Mononuclear cell (primary cell): ENCODE measurements around the gene CGRRF1. TPM values are rescaled to one million over a fixed set of nuclear protein-coding genes. Genes with fewer than 3 reads are reported as not detected.

Source experiments
- H3K27me3 ChIP-seq: 2 replicates; pipeline ENCODE4 v1.6.0; 2011; ENCODE audit warnings: low read length, control low read depth; ENCODE audit not compliant: insufficient read depth
- H3K4me1 ChIP-seq: 2 replicates; pipeline ENCODE4 v1.5.1; 2011; ENCODE audit warnings: mild to moderate bottlenecking, low read length, control low read depth; ENCODE audit not compliant: insufficient read depth
- H3K4me3 ChIP-seq: 2 replicates; pipeline ENCODE4 v1.5.1; 2011; ENCODE audit warnings: mild to moderate bottlenecking, low read length, moderate library complexity
- H3K9me3 ChIP-seq: 2 replicates; pipeline ENCODE4 v1.5.1; 2011; ENCODE audit warnings: low read depth, mild to moderate bottlenecking, control low read depth, low read length
- total RNA-seq: library from RNA; depleted of rRNA; stranded (reverse); fragments of >200 nt; gene quantifications from one replicate; pipeline ENCODE4 v1.2.3, GENCODE V29; 2012

Gene CGRRF1
- total RNA-seq, 1 donor = 36.4 TPM

DNA sequence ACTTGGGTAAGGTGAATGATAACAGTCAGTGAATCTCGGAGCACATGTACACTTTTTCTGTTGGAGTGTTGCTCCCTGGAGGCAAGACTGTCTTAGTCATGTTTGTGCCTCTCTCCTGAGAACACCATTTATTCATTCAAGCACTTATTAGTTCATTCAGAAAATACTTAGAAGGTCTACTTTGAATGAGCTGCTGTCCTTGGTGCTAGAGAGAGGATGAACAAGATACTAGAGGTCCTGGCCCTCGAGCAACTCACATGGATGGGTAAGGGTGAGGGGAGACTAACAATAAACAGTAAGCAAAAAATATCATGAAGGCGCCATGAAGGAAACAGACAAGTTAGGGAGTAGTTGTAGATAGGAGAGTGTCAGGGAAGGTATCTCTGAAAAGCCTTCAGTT is 40.2 kb downstream of the CGRRF1 start:
- no peak overlapping the region for H3K4me3 ChIP-seq

DNA sequence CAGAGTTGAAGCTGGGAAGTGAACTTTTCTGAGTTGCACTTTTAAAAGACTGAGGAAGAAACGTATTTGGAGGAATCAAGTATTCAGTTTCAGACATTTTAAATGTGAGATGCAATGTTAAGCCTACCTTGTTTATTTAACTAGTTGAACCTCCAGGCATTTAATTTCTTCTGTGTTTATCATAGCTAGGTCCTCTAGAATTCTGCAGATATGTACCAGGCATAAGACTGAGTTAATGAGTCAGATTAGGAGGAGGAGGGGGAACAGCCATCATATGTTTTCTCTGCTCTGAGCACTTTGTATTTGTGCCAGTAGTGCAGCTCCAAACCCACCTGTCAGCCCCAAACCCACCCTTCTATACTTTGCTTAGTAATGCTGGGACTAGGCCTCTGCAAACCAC is 40.8 kb downstream of the CGRRF1 start:
- Histone ChIP-seq H3K27me3 (no peaks in the 10 kb centered on the region), H3K4me1 (no peaks in the 10 kb centered on the region), H3K4me3 (no peak overlapping the region), H3K9me3 (no peaks in the 10 kb centered on the region)

More for the DNA sequence above, 40.2 kb downstream of the CGRRF1 start:
- H3K27me3 ChIP-seq = no peaks in the 10 kb centered on the region
- H3K4me1 ChIP-seq = no peaks in the 10 kb centered on the region
- no peaks in the 10 kb centered on the region for H3K9me3 ChIP-seq

DNA sequence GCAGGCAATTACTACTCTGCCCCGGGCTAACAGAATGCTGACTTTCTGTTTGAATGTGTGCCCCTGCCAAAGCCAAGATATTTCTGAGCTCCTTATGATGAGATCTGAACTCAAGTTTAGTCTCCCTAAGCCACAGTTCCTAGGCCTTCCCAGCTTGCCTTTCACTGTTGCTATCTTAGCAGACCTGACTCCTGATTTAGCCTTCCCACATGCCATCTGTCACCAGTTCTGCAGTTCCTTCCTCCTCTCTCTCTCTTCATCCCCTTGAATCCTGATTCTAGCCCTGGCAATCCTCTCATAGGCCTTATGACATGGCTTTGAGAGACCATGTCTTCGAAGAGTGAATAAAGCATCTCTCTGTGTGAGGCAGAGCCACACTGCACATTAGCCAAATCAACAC is 44.7 kb downstream of the CGRRF1 start:
- Histone ChIP-seq H3K9me3 (no peaks in the 10 kb centered on the region), H3K4me1 (no peaks in the 10 kb centered on the region), H3K4me3 (no peak overlapping the region), H3K27me3 (no peaks in the 10 kb centered on the region)

DNA sequence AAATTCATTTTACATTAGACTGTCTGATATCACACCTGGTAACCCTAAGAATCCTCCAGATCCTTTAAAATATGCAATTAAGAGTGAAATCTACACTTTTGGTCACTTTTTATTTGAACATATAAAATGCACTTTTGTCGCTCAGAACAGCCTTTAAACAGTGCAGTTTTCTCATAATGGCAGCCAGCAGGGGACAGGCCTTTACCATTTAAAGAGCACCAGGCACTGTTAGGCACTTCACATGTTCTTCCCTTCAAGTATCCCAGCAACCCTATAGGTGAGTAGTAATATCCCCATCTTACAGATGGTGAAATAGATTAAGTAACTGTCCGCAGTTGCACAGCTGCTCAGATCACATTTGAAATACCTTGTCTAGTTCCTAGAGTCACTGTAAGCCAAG is 45.9 kb downstream of the CGRRF1 start:
- no peaks in the 10 kb centered on the region for H3K4me1 ChIP-seq
- H3K27me3 ChIP-seq = peaks cover 5% of the 10 kb centered on the region
- H3K9me3 ChIP-seq = no peaks in the 10 kb centered on the region
- no peak overlapping the region for H3K4me3 ChIP-seq

DNA sequence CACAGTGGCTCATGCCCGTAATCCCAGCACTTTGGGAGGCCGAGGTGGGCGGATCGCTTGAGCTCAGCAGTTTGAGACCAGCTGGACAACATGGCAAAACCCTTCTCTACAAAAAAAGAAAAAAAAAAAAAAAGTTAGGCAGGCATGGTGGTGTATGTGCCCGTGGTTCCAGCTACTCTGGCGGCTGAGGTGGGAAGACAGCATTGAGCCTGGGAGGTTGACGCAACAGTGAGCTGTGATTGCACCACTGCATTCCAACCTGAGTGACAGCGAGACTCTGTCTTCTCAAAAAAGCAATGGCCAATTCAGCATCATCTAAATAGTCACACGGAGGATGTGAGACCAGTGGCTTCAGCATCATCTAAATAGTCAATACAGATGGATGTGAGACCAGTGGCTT is 46.8 kb downstream of the CGRRF1 start:
- Histone ChIP-seq H3K9me3 (no peaks in the 10 kb centered on the region), H3K27me3 (peaks cover 5% of the 10 kb centered on the region)

DNA sequence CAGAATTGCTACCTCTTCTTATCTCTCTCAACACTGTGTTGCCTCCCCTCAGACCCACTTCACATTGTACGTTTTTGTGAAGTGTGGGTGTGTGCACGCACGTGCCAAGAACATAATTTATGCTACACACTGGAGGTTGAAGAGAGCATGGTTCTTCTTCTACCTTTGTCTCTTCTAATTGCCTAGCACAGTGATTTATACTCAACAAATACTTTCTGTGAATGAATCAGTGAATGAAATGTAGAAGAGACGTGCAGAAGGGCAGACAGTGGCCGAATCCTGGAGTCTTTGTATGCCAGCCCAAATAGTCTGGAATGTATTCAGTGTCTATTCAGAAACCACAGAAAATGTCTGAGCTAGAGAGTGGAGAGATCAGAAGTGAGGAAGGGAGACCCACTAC is 52.6 kb downstream of the CGRRF1 start:
- Histone ChIP-seq H3K27me3 (peaks cover 32% of the 10 kb centered on the region), H3K4me1 (peaks cover 18% of the 10 kb centered on the region), H3K9me3 (no peaks in the 10 kb centered on the region), H3K4me3 (no peak overlapping the region)

More for the DNA sequence above, 46.8 kb downstream of the CGRRF1 start:
- no peak overlapping the region for H3K4me3 ChIP-seq
- H3K4me1 ChIP-seq = no peaks in the 10 kb centered on the region

DNA sequence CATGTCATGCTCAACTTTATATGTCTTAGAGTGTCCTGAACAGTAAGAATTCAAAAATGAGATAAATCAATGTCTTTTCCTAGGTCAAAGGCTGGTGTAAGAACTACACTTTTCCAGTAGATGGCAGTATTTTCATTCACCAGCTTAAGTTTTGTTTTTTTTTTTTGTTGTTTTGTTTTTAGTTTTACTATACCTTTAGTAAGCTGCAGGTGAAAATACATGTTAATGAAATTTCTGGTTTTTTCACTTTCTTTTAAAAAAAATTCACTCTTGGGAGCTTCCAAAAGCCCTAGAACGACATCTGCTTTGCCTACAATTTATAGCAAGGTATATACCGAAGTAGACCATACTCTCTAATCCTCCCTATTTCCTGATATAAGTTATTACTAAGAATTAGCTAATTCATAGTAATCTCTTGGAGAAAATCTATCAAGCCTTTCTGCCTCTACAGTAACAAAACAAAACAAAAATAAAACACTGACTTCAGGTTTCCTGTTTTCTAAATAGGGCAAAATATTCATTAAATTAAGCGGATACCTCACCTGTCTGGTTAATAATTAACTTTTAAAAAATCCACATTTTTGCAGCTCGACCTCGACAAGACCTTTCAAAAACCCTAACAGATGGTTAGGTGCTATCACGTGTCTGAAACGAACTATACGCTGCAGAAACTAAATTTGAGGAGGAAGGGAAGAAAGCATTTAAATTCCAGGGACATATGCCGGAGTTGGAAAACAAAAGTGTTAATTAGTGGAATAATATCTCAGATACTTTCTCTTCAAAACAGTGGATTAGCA is 54.6 kb downstream of the CGRRF1 start:
- no peaks in the 10 kb centered on the region for H3K9me3 ChIP-seq
- H3K4me3 ChIP-seq = no peak overlapping the region
- H3K27me3 ChIP-seq = peaks cover 45% of the 10 kb centered on the region
- H3K4me1 ChIP-seq = peaks cover 32% of the 10 kb centered on the region

DNA sequence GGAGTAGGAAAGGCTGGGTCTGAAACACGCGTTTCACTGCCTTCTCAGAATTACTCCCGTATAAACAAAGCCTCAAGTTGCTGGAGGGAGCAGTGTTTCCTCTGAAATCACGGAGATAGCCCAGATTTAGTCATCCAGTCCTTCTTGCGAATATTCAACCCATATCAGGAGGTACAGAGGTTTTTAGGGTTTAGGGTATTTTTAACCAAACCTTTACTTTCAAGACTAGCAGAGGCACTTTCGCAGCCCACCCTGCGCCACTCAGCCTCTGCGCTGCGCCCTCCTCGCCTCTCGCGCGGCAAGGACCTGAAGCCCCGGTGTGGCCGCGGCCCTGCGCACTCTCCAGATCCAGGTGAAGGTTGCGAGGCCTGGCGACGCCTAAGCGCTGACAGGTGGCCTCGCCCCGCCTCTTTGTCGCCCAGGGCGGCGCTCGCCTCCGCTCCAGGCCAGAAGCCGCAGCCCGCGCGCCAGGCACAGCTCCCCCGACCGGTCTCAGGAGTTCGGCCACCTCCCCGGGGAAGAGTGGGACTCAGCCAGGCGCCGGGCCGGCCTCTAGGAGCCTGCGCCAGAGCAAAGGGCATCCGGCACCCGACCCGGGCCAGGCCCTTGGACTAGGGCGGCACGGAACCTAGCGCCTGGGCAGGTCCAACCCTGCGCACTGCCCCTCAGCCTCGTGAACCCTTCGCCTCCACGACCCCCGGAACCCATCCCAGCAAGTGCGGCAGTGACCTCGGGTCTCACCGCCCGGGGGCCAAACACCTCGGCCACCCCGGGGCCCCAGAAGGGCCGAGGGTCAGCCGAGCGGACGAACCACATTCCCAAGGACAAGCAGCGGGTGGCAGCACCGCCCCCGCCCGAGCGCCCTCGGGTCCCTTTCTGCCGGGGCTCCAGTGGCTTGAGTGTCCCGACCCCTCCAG is 55.4 kb downstream of the CGRRF1 start:
- peak overlapping the region; percentile 49 for H3K4me3 ChIP-seq
- peaks cover 51% of the 10 kb centered on the region for H3K27me3 ChIP-seq
- H3K4me1 ChIP-seq = peaks cover 35% of the 10 kb centered on the region
- H3K9me3 ChIP-seq = no peaks in the 10 kb centered on the region

DNA sequence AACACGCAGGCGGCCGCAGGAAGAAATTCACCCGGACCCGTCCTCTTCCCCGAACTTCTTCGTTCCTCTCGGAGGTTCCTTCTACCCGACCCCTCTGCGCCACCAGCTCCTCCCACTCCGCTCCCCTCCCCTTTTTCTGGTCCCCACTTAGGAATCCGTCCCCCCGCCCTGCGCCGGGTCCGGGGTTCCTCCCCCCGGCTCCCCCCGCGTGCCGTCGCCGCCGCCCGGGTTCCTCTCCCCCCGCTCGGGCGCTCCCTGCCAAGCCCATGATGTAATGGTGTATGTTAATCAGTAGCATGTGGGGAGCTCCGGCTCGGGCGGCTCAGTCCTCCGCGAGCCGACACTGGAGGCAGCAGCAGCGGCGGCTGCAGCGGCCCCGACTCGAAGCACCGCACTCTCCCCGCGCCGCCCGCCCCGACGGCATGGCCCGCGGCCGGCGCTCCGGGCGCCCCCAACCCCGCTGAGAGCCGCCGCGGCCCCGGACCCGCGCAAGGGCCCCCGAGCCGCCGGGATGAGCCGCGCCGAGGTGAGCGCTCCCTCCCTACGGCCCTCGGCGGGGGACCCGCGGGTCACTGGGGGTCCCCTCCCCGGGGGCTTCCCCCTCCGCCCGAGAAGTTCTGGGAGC is 56.2 kb downstream of the CGRRF1 start:
- Histone ChIP-seq H3K27me3 (peaks cover 56% of the 10 kb centered on the region), H3K9me3 (no peaks in the 10 kb centered on the region), H3K4me1 (peaks cover 35% of the 10 kb centered on the region), H3K4me3 (peak overlapping the region; percentile 49)

DNA sequence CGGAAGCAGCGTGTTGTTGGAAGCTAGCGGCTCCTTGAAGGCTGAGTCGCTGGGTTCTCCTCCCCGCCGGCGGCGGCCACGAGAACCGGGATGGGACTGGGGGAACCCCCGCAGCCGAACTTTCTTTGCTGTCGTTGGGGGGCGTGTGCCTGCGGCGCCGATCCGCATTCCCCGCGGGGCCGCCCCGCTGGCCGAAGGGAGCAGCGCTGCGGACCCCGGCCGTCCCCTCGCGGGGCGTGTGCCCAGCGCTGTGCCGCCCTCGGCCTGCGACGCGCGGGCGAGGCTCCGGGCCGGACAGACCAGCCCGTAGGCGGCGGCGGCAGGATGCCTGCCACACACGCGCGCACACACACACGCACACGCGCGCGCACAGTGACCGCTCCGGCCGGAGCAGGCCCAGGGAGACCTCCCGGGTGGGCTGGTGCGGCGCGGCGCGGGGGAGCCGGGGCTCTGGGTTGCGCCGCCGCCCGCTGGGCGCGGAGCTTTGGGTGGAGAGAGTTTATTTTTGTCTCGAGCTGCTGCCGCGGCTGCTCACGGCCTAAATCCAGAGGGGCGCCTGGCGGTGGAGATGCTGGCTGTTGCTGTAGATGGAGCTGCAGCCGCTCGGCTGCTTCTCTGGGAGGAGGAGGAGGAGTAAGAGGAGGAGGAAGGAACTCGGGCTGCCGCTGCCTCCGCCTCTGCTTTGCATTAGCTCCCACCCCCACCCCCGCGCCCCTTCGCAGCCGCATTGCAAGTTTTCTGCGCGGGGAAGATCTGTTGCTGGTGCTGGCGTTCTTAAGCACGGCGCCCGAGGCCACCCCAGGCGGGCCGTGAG is 56.9 kb downstream of the CGRRF1 start, which contains the start of gene SAMD4A:
Gene SAMD4A (plus strand): TSS at position 719 of the 814 bp plus-strand sequence. CDS start 789 bp downstream, outside the sequence.
- H3K9me3 ChIP-seq = no peaks in the 10 kb centered on the region
- peak within 1 kb of the TSS; percentile 49 for H3K4me3 ChIP-seq
- peaks cover 61% of the 10 kb centered on the region for H3K27me3 ChIP-seq

DNA sequence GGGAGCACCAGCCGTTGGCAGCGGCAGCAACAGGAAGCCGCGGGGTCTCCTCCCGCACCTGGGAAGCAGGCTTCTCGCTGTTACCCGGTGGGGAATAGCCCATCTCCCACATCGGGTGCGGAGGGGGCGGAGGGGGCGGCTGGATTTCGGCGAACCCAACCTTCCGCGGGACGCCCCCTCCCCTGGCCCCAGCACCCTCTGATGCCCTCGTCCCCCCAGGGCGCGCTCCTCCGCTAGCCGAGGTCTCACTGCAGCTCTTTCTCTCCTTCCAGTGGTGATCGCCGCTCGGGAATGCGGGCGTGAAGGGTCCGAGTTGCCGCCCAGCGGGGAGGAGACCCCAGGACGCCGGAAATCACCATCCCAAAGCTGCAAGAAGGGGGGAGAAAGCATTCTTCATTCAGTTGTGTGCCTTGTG is 57.5 kb downstream of the CGRRF1 start:
- Histone ChIP-seq H3K4me1 (peaks cover 35% of the 10 kb centered on the region), H3K27me3 (peaks cover 62% of the 10 kb centered on the region), H3K9me3 (peaks cover 5% of the 10 kb centered on the region), H3K4me3 (peak overlapping the region; percentile 49)

More for the DNA sequence above, 56.9 kb downstream of the CGRRF1 start, which contains the start of gene SAMD4A:
- peaks cover 35% of the 10 kb centered on the region for H3K4me1 ChIP-seq

DNA sequence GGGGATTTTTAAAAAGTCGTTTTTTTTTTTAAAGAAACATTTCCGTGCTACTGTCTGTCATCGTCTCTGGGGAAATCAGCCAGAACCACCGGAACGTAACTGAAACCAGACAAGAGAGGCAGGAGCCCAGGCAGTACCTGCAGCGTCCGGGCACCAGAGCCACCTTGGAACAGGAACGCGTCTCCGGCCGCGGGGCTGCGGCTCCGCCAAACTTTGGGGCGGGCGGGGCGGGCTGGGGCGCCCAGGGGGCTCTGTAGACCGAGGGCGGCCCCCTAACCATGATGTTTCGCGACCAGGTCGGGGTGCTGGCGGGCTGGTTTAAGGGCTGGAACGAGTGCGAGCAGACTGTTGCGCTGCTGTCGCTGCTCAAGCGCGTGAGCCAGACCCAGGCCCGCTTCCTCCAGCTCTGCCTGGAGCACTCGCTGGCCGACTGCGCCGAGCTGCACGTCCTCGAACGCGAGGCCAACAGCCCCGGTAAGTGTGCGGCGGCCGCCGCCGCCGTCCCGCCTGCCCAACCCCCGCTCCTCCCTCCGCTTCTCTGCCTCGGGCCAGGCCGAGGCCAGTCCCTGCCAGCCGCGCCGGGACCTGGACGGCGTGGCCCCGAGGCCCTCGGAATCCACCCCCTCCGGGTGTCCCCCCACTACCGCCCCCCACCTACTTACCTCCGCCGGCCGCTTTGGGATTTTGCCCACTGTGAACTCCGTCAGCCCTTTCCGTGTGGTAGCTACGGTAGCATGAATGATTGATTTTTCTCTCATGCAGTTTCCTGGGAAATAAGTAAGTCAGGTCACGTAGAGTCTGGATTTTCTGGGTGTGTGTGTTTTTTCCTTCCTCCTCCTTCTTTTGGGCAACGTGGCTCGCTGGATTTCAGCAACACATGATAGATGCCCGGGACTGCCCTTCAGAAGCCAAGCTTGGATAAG is 58.2 kb downstream of the CGRRF1 start:
- H3K4me1 ChIP-seq = peaks cover 35% of the 10 kb centered on the region
- H3K27me3 ChIP-seq = peaks cover 56% of the 10 kb centered on the region
- H3K4me3 ChIP-seq = peak overlapping the region; percentile 49
- peaks cover 11% of the 10 kb centered on the region for H3K9me3 ChIP-seq

DNA sequence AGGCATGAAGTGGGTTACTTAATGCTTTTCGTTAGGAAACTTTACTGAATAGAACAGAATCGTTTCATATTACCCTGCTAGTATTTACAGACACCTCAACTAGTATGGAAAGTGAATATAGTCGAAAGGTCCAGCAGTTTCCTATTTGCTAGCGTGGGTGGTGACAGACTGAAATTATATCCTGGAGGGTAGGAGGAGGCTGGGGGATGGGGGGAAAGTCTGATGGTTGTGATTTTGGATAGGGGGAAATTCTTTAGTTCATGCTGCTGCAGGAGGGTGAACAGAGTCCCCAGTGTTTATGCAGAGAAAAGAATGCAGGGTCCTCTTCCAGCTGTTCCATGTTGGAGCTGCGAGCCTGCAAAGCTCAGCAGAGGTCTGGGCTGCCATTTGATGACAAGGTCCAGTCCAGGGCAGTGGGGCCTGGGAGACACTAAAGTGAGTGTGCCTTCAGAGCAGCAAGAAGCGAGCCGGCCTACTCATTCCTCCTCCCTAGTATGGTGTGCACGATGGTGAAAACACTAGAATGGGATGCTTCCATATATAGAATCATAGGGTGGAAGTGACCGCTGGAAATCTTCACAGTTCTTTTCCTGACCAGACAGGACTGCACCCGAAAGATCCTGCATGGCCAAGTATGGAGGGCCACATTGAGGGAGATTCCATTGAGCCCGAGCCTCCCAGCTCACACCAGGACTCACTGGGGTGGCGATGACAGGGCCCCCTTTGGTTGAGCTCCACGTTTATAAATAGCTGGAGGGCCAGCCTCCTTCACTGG is 59.3 kb downstream of the CGRRF1 start:
- Histone ChIP-seq H3K4me3 (no peak overlapping the region), H3K27me3 (peaks cover 52% of the 10 kb centered on the region), H3K4me1 (peaks cover 35% of the 10 kb centered on the region), H3K9me3 (peaks cover 17% of the 10 kb centered on the region)
